H9 (cell line): ENCODE results near the gene IL15RA. TPM values are rescaled to one million over a fixed set of nuclear protein-coding genes. Genes with fewer than 3 reads are reported as not detected.

ENCODE experiments used
- DNase-seq: peaks from one replicate; pipeline ENCODE4 v3.0.0-alpha.2; 2017
- H2AFZ ChIP-seq: one replicate; pipeline ENCODE4 v1.6.1; 2013; ENCODE audit warnings: mild to moderate bottlenecking, low read length, control low read depth, moderate library complexity
- H2AK5ac ChIP-seq: 2 replicates; pipeline ENCODE4 v1.6.1; 2013; ENCODE audit warnings: low read length, control low read depth, mixed read lengths; ENCODE audit not compliant: insufficient read length
- H2BK120ac ChIP-seq: one replicate; pipeline ENCODE4 v1.6.1; 2013; ENCODE audit warnings: low read depth, mild to moderate bottlenecking, low read length, control low read depth, inconsistent platforms; ENCODE audit not compliant: poor library complexity, severe bottlenecking
- H2BK12ac ChIP-seq: 2 replicates; pipeline ENCODE4 v1.6.1; 2013; ENCODE audit warnings: low read length, control low read depth, mixed read lengths, low read depth; ENCODE audit not compliant: insufficient read length
- H2BK15ac ChIP-seq: 2 replicates; pipeline ENCODE4 v1.6.1; 2013; ENCODE audit warnings: low read depth, low read length, control low read depth
- H2BK20ac ChIP-seq: one replicate; pipeline ENCODE4 v1.6.1; 2013; ENCODE audit warnings: low read depth, mild to moderate bottlenecking, low read length, control low read depth, inconsistent platforms; ENCODE audit not compliant: poor library complexity, severe bottlenecking
- H2BK5ac ChIP-seq: 2 replicates; pipeline ENCODE4 v1.6.1; 2013; ENCODE audit warnings: low read length, control low read depth, mixed read lengths; ENCODE audit not compliant: insufficient read length
- H3K14ac ChIP-seq: 2 replicates; pipeline ENCODE4 v1.6.1; 2013; ENCODE audit warnings: low read length, control low read depth; ENCODE audit not compliant: insufficient read depth
- H3K18ac ChIP-seq: 2 replicates; pipeline ENCODE4 v1.6.1; 2013; ENCODE audit warnings: low read depth, mild to moderate bottlenecking, mixed read lengths, low read length, control low read depth; ENCODE audit not compliant: insufficient read length
- H3K23ac ChIP-seq: 2 replicates; pipeline ENCODE4 v1.6.1; 2013; ENCODE audit warnings: low read length, control low read depth, mixed read lengths, low read depth; ENCODE audit not compliant: insufficient read length
- H3K23me2 ChIP-seq: 2 replicates; pipeline ENCODE4 v1.6.1; 2013; ENCODE audit warnings: low read depth, mild to moderate bottlenecking, mixed read lengths, low read length, control low read depth; ENCODE audit not compliant: insufficient read length, poor library complexity, severe bottlenecking
- H3K27ac ChIP-seq: 2 replicates; pipeline ENCODE4 v1.5.1; 2013; ENCODE audit warnings: low read length, control low read depth, mixed read lengths, low read depth; ENCODE audit not compliant: insufficient read length
- H3K27me3 ChIP-seq: 2 replicates; pipeline ENCODE4 v1.6.1; 2013; ENCODE audit warnings: low read length, control low read depth, inconsistent platforms; ENCODE audit not compliant: insufficient read depth
- H3K4ac ChIP-seq: 2 replicates; pipeline ENCODE4 v1.6.1; 2013; ENCODE audit warnings: low read depth, mild to moderate bottlenecking, control low read depth, inconsistent platforms, low read length, moderate library complexity
- H3K4me1 ChIP-seq: 2 replicates; pipeline ENCODE4 v1.6.1; 2013; ENCODE audit warnings: low read length, control low read depth, inconsistent platforms; ENCODE audit not compliant: insufficient read depth
- H3K4me2 ChIP-seq: 2 replicates; pipeline ENCODE4 v1.6.1; 2013; ENCODE audit warnings: low read length, control low read depth, mixed read lengths; ENCODE audit not compliant: insufficient read length, insufficient read depth
- H3K56ac ChIP-seq: 2 replicates; pipeline ENCODE4 v1.6.1; 2013; ENCODE audit warnings: low read depth, mild to moderate bottlenecking, mixed read lengths, low read length, control low read depth; ENCODE audit not compliant: insufficient read length
- H3K79me1 ChIP-seq: 2 replicates; pipeline ENCODE4 v1.6.1; 2013; ENCODE audit warnings: low read depth, mild to moderate bottlenecking, moderate library complexity, low read length, control low read depth, inconsistent platforms; ENCODE audit not compliant: insufficient read depth, poor library complexity, severe bottlenecking
- H3K79me2 ChIP-seq: 2 replicates; pipeline ENCODE4 v1.6.1; 2013; ENCODE audit warnings: low read length, control low read depth, inconsistent platforms; ENCODE audit not compliant: insufficient read depth
- H3K9ac ChIP-seq: 2 replicates; pipeline ENCODE4 v1.6.1; 2013; ENCODE audit warnings: low read length, control low read depth, mixed read lengths; ENCODE audit not compliant: insufficient read length; ENCODE audit errors: extremely low read depth
- H3K9me3 ChIP-seq: one replicate; pipeline ENCODE4 v1.6.1; 2013; ENCODE audit warnings: low read depth, low read length, inconsistent platforms; ENCODE audit not compliant: control insufficient read depth
- H3T11ph ChIP-seq: one replicate; pipeline ENCODE4 v1.6.1; 2013; ENCODE audit warnings: mild to moderate bottlenecking, low read length, control low read depth, inconsistent platforms
- H4K20me1 ChIP-seq: one replicate; pipeline ENCODE4 v1.6.1; 2013; ENCODE audit not compliant: control insufficient read depth, insufficient read length, insufficient read depth
- H4K5ac ChIP-seq: 2 replicates; pipeline ENCODE4 v1.6.1; 2013; ENCODE audit warnings: low read depth, mild to moderate bottlenecking, mixed read lengths, low read length, control low read depth; ENCODE audit not compliant: insufficient read length
- H4K8ac ChIP-seq: replicated peaks from 2 replicates; pipeline ENCODE4 v1.6.1; 2013; ENCODE audit warnings: low read length, control low read depth, mixed read lengths, low read depth; ENCODE audit not compliant: insufficient read length
- H4K91ac ChIP-seq: 2 replicates; pipeline ENCODE4 v1.6.1; 2013; ENCODE audit warnings: low read depth, mild to moderate bottlenecking, moderate library complexity, mixed read lengths, low read length, control low read depth; ENCODE audit not compliant: insufficient read length
- H3K27ac Mint-ChIP-seq, 3 experiments: 2 replicates in 2 of 3; 3 replicates in 1 of 3; pipeline ENCODE4 v1.8.0; 2020 to 2021; ENCODE audit warnings: mixed read lengths in 3 of 3, mild to moderate bottlenecking in 1 of 3, moderate library complexity in 1 of 3
- H3K27me3 Mint-ChIP-seq: 2 replicates; pipeline ENCODE4 v1.8.0; 2021; ENCODE audit warnings: low read depth, mild to moderate bottlenecking, moderate library complexity, mixed read lengths
- H3K36me3 Mint-ChIP-seq, 3 experiments: 2 replicates in 2 of 3; 3 replicates in 1 of 3; pipeline ENCODE4 v1.8.0; 2020 to 2021; ENCODE audit warnings: low read depth in 3 of 3, mixed read lengths in 3 of 3; ENCODE audit not compliant: insufficient read depth in 1 of 3
- H3K4me1 Mint-ChIP-seq, 2 experiments: 2 replicates each; pipeline ENCODE4 v1.8.0; 2020; ENCODE audit warnings: mixed read lengths in 2 of 2
- H3K4me3 Mint-ChIP-seq, 2 experiments: 2 replicates in 1 of 2; 3 replicates in 1 of 2; pipeline ENCODE4 v1.8.0; 2020 to 2021; ENCODE audit warnings: mild to moderate bottlenecking in 2 of 2, mixed read lengths in 2 of 2, moderate library complexity in 1 of 2
- H3K9me3 Mint-ChIP-seq, 2 experiments: 2 replicates in 1 of 2; 3 replicates in 1 of 2; pipeline ENCODE4 v1.8.0; 2020; ENCODE audit warnings: mild to moderate bottlenecking in 2 of 2, mixed read lengths in 2 of 2, moderate library complexity in 1 of 2
- CTCF ChIP-seq: fragments of 200-600 bp; sonication (generic); conservative IDR thresholded peaks from 3 replicates; pipeline ENCODE4 v1.8.0; 2021; ENCODE audit warnings: antibody characterized with exemption, mild to moderate bottlenecking
- WGBS: extraction: QIAGEN DNeasy Blood & Tissue Kit; methylation state at CpG from one replicate; pipeline ENCODE4 v1.1.7; 2013; ENCODE audit warnings: missing lambda C conversion rate, low lambda C conversion rate, mixed read lengths; ENCODE audit not compliant: insufficient read length; ENCODE audit errors: extremely low coverage; 5-methylcytosine and 5-hydroxymethylcytosine counted together
- total RNA-seq: library from RNA; stranded (reverse); gene quantifications from 2 replicates; pipeline ENCODE4 v1.2.1, GENCODE V29; 2021

The IL15RA gene
- total RNA-seq, 1 experiment from 2014 or later = 0.31 TPM

GRCh38 chr10:5968037-5968680, 9.2 kb downstream of the IL15RA start:
- Histone ChIP-seq H2BK12ac (no peak overlapping the region), H3K4me1 (no peaks in the 10 kb centered on the region), H3K79me2 (no peaks in the 10 kb centered on the region), H2BK5ac (no peak overlapping the region), H3K23me2 (no peaks in the 10 kb centered on the region), H3T11ph (no peak overlapping the region), H3K27me3 (no peaks in the 10 kb centered on the region), H2BK120ac (no peak overlapping the region), H2BK20ac (no peak overlapping the region), H3K79me1 (no peaks in the 10 kb centered on the region), H4K5ac (no peak overlapping the region), H2AK5ac (no peak overlapping the region), H3K4me2 (no peak overlapping the region), H4K8ac (no peak overlapping the region), H3K9ac (no peak overlapping the region), H3K4ac (no peak overlapping the region), H3K23ac (no peak overlapping the region), H2BK15ac (no peak overlapping the region), H3K14ac (no peak overlapping the region), H4K91ac (no peak overlapping the region), H3K9me3 (no peaks in the 10 kb centered on the region), H2AFZ (no peak overlapping the region), H4K20me1 (no peaks in the 10 kb centered on the region), H3K27ac (no peak overlapping the region), H3K56ac (no peak overlapping the region), H3K18ac (no peak overlapping the region)
- Mint-ChIP-seq H3K27me3 (peaks cover 17% of the 10 kb centered on the region), H3K4me1 (no peaks in the 10 kb centered on the region), H3K27ac (no peak overlapping the region; a peak in 1 of 7 replicates), H3K4me3 (no peak overlapping the region), H3K9me3 (no peaks in the 10 kb centered on the region), H3K36me3 (no peaks in the 10 kb centered on the region)
- no CpG with 5 or more reads among the region's 5 CpGs for WGBS
- no peak for TF ChIP-seq CTCF
- DNase-seq = no peak
